Rectal smooth muscle tissue (tissue), 1 donor: ENCODE measurements around the gene GID4.
"Not testable (repeated sequence)": the region's sequence is repeated elsewhere in the genome, so short reads cannot be mapped to it uniquely, and the experiment has no call there.

Source experiments
- H3K27ac ChIP-seq: one replicate; pipeline ENCODE4 v1.7.0; 2013; ENCODE audit warnings: low read depth, low read length, inconsistent platforms
- H3K27me3 ChIP-seq: one replicate; pipeline ENCODE4 v1.7.0; 2013; ENCODE audit warnings: low read length; ENCODE audit not compliant: control insufficient read depth, insufficient read depth
- H3K36me3 ChIP-seq: one replicate; pipeline ENCODE4 v1.7.0; 2013; ENCODE audit warnings: low read length; ENCODE audit not compliant: control insufficient read depth, insufficient read depth
- H3K4me1 ChIP-seq: one replicate; pipeline ENCODE4 v1.7.0; 2013; ENCODE audit warnings: low read length; ENCODE audit not compliant: control insufficient read depth, insufficient read depth
- H3K4me3 ChIP-seq: one replicate; pipeline ENCODE4 v1.7.0; 2013; ENCODE audit warnings: low read length
- H3K9ac ChIP-seq: one replicate; pipeline ENCODE4 v1.7.0; 2013; ENCODE audit warnings: low read length

The GID4 gene

GRCh38 chr17:18038861-18039534 is at the start of gene GID4, which contains the start of gene ATPAF2:
Gene GID4, plus strand, starts transcription at chr17:18039408. Its CDS starts 57 bp downstream, at chr17:18039465.
Gene ATPAF2, minus strand, starts transcription at chr17:18039168. Its CDS starts 155 bp downstream, at chr17:18039013.
- H3K27me3 ChIP-seq, result no peaks in the 10 kb centered on the region
- H3K27ac ChIP-seq, result peak within 1 kb of the TSS; percentile 78
- H3K4me1 ChIP-seq, result peaks cover 14% of the 10 kb centered on the region
- H3K36me3 ChIP-seq, result no peaks in the 10 kb centered on the region
- peak within 1 kb of the TSS; percentile 93 for H3K4me3 ChIP-seq
- H3K9ac ChIP-seq, result peak within 1 kb of the TSS; percentile 32

GRCh38 chr17:17989618-17990017 is 49.6 kb upstream of the GID4 start:
- Histone ChIP-seq H3K9ac (no peak overlapping the region), H3K36me3 (no peaks in the 10 kb centered on the region), H3K4me3 (no peak overlapping the region), H3K4me1 (no peaks in the 10 kb centered on the region), H3K27ac (no peak overlapping the region), H3K27me3 (no peaks in the 10 kb centered on the region)

DNA sequence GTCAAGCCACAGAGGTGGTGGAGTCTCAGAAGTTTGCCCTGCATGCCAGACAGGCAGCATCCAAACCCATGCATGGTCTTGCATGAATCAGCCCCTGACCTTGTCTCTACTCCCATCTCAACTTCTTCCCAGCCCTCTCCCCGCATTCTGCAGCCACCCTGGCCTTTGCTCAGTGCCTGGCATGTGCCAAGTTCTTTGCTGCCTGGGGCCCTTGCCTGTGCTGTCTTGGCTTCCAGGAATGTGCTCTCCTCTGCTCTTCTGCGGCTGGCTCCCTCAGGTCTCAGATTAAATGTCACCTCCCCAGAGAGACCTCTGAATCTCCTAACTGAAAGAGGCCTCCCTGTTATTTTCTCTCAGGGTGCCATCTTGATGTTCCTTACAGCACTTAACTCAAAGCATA is 48.9 kb upstream of the GID4 start:
- no peaks in the 10 kb centered on the region for H3K4me1 ChIP-seq
- no peak overlapping the region for H3K4me3 ChIP-seq
- H3K27ac ChIP-seq, result no peak overlapping the region
- H3K27me3 ChIP-seq, result no peaks in the 10 kb centered on the region
- H3K9ac ChIP-seq, result no peak overlapping the region
- no peaks in the 10 kb centered on the region for H3K36me3 ChIP-seq

- no peaks in the 10 kb centered on the region for H3K4me1 ChIP-seq
- no peak overlapping the region for H3K4me3 ChIP-seq
- H3K27me3 ChIP-seq, result no peaks in the 10 kb centered on the region
- no peak overlapping the region for H3K9ac ChIP-seq
- H3K36me3 ChIP-seq, result no peaks in the 10 kb centered on the region
- H3K27ac ChIP-seq, result no peak overlapping the region
Observed at GRCh38 chr17:17993366-17993765, 45.8 kb upstream of the GID4 start.

- Histone ChIP-seq H3K4me3 (no peak overlapping the region), H3K36me3 (no peaks in the 10 kb centered on the region), H3K27me3 (no peaks in the 10 kb centered on the region), H3K9ac (no peak overlapping the region), H3K4me1 (no peaks in the 10 kb centered on the region), H3K27ac (no peak overlapping the region)
Observed at GRCh38 chr17:17993852-17994251, 45.4 kb upstream of the GID4 start.

GRCh38 chr17:17994271-17995069 is 44.7 kb upstream of the GID4 start:
- H3K4me3 ChIP-seq, result no peak overlapping the region
- no peak overlapping the region for H3K27ac ChIP-seq
- H3K9ac ChIP-seq, result no peak overlapping the region
- no peaks in the 10 kb centered on the region for H3K36me3 ChIP-seq
- no peaks in the 10 kb centered on the region for H3K4me1 ChIP-seq
- H3K27me3 ChIP-seq, result no peaks in the 10 kb centered on the region

DNA sequence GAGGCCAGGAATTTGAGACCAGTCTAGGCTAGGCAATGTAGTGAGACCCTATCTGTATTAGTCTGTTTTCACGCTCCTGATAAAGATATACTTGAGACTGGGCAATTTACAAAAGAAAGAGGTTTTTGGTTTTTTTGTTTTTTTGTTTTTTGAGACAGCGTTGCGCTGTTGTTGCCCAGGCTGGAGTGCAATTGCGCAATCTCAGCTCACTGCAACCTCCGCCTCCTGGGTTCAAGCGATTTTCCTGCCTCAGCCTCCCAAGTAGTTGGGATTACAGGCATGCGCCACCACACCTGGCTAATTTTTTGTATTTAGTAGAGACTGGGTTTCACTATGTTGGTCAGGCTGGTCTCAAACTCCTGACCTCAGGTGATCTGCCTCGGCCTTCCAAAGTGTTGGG is 43.3 kb upstream of the GID4 start:
- not testable (repeated sequence) for H3K36me3 ChIP-seq, H3K4me1 ChIP-seq, H3K27ac ChIP-seq, H3K4me3 ChIP-seq, H3K9ac ChIP-seq, H3K27me3 ChIP-seq

GRCh38 chr17:17998934-17999333 is 40.3 kb upstream of the GID4 start:
- Histone ChIP-seq H3K36me3 (no peaks in the 10 kb centered on the region), H3K9ac (no peak overlapping the region), H3K27ac (no peak overlapping the region), H3K4me1 (no peaks in the 10 kb centered on the region), H3K4me3 (no peak overlapping the region), H3K27me3 (no peaks in the 10 kb centered on the region)

- Histone ChIP-seq H3K4me1 (no peaks in the 10 kb centered on the region), H3K27me3 (no peaks in the 10 kb centered on the region), H3K27ac (no peak overlapping the region), H3K36me3 (no peaks in the 10 kb centered on the region), H3K4me3 (no peak overlapping the region), H3K9ac (no peak overlapping the region)
Observed at GRCh38 chr17:17999364-18000029, 39.7 kb upstream of the GID4 start.

DNA sequence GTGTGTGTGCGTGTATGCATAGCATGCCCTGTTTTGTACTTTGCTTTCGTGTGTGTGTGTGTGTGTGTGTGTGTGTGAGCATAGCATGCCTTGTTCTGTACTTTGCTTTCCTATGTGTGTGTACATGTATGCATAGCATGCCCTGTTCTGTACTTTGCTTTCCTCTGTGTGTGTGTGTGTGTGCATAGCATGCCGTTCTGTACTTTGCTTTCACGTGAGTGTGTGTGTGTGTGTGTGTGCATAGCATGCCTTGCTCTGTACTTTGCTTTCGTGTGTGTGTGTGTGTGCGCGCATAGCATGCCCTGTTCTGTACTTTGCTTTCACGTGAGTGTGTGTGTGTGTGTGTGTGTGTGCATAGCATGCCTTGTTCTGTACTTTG is 39.2 kb upstream of the GID4 start:
- Histone ChIP-seq H3K9ac (no peak overlapping the region), H3K36me3 (no peaks in the 10 kb centered on the region), H3K4me1 (no peaks in the 10 kb centered on the region), H3K27ac (no peak overlapping the region), H3K27me3 (no peaks in the 10 kb centered on the region), H3K4me3 (no peak overlapping the region)

- Histone ChIP-seq H3K9ac (no peak overlapping the region), H3K27ac (no peak overlapping the region), H3K4me1 (no peaks in the 10 kb centered on the region), H3K27me3 (no peaks in the 10 kb centered on the region), H3K4me3 (no peak overlapping the region), H3K36me3 (no peaks in the 10 kb centered on the region)
Observed at GRCh38 chr17:18002171-18002570, 37.0 kb upstream of the GID4 start.

GRCh38 chr17:18004345-18004744 is 34.9 kb upstream of the GID4 start:
- H3K27ac ChIP-seq, result no peak overlapping the region

More at GRCh38 chr17:18004345-18004744, 34.9 kb upstream of the GID4 start:
- H3K4me1 ChIP-seq, result no peaks in the 10 kb centered on the region
- no peaks in the 10 kb centered on the region for H3K27me3 ChIP-seq
- no peak overlapping the region for H3K9ac ChIP-seq
- no peaks in the 10 kb centered on the region for H3K36me3 ChIP-seq
- H3K4me3 ChIP-seq, result no peak overlapping the region
